Measurements from ENCODE around the gene LBR. TPM values are rescaled to one million over a fixed set of nuclear protein-coding genes. Genes with fewer than 3 reads are reported as not detected.
A peak's percentile ranks its signal among the peaks of the same experiment; 100 is the strongest.
"Not testable (repeated sequence)": the region's sequence is repeated elsewhere in the genome, so short reads cannot be mapped to it uniquely, and the experiment has no call there.

Gene LBR
- total RNA-seq, 1 experiment from 2014 or later: 86.0 TPM

GRCh38 chr1:225474986-225475820 lies 47.4 kb upstream of the LBR start (continued):
- TF ChIP-seq ZNF416 (CRISPR knock-in tag; IDR thresholded peaks at IDR 0.05) (0 out of 2 replicates have a peak, but pooled peaks have one; percentile 18), ZNF232 (CRISPR knock-in tag; IDR thresholded peaks at IDR 0.05) (peak; percentile 72; the same call in 1 of the 2 replicates), ZSCAN18 (CRISPR knock-in tag; IDR thresholded peaks at IDR 0.05) (no peak), STAT6 (CRISPR knock-in tag; conservative IDR thresholded peaks at IDR 0.05; ENCODE audit: low read depth) (no peak), RORB (CRISPR knock-in tag; IDR thresholded peaks at IDR 0.05) (no peak), NFE2L1 (CRISPR knock-in tag; IDR thresholded peaks at IDR 0.05) (no peak), NR3C1 (CRISPR knock-in tag; conservative IDR thresholded peaks at IDR 0.05; ENCODE audit: low read depth) (no peak), NR2C2 (CRISPR knock-in tag; IDR thresholded peaks at IDR 0.05) (no peak), MXD4 (CRISPR knock-in tag; IDR thresholded peaks at IDR 0.05; ENCODE audit: borderline replicate concordance) (no peak), JUN (CRISPR knock-in tag; IDR thresholded peaks at IDR 0.05) (no peak), GRHL2 (CRISPR knock-in tag; IDR thresholded peaks at IDR 0.05; ENCODE audit: insufficient replicate concordance, severe bottlenecking) (no peak), TEAD4 (CRISPR knock-in tag; IDR thresholded peaks at IDR 0.05) (no peak), SMAD3 (CRISPR knock-in tag; IDR thresholded peaks at IDR 0.05; ENCODE audit: borderline replicate concordance) (no peak), SOX15 (CRISPR knock-in tag; IDR thresholded peaks at IDR 0.05) (no peak), FOXK1 (CRISPR knock-in tag; IDR thresholded peaks at IDR 0.05) (peak; percentile 61)
- TF ChIP-seq, protein P1, sequence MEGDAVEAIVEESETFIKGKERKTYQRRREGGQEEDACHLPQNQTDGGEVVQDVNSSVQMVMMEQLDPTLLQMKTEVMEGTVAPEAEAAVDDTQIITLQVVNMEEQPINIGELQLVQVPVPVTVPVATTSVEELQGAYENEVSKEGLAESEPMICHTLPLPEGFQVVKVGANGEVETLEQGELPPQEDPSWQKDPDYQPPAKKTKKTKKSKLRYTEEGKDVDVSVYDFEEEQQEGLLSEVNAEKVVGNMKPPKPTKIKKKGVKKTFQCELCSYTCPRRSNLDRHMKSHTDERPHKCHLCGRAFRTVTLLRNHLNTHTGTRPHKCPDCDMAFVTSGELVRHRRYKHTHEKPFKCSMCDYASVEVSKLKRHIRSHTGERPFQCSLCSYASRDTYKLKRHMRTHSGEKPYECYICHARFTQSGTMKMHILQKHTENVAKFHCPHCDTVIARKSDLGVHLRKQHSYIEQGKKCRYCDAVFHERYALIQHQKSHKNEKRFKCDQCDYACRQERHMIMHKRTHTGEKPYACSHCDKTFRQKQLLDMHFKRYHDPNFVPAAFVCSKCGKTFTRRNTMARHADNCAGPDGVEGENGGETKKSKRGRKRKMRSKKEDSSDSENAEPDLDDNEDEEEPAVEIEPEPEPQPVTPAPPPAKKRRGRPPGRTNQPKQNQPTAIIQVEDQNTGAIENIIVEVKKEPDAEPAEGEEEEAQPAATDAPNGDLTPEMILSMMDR (IDR thresholded peaks at IDR 0.05): peak; percentile 100
- TF ChIP-seq, protein P2, sequence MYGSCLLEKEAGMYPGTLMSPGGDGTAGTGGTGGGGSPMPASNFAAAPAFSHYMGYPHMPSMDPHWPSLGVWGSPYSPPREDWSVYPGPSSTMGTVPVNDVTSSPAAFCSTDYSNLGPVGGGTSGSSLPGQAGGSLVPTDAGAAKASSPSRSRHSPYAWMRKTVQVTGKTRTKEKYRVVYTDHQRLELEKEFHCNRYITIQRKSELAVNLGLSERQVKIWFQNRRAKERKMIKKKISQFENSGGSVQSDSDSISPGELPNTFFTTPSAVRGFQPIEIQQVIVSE (CRISPR knock-in tag; IDR thresholded peaks at IDR 0.05; ENCODE audit: borderline replicate concordance): no peak
- TF ChIP-seq, protein P3, sequence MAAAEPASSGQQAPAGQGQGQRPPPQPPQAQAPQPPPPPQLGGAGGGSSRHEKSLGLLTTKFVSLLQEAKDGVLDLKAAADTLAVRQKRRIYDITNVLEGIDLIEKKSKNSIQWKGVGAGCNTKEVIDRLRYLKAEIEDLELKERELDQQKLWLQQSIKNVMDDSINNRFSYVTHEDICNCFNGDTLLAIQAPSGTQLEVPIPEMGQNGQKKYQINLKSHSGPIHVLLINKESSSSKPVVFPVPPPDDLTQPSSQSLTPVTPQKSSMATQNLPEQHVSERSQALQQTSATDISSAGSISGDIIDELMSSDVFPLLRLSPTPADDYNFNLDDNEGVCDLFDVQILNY (CRISPR knock-in tag; IDR thresholded peaks at IDR 0.05): 0 out of 2 replicates have a peak, but pooled peaks have one; percentile 40

GRCh38 chr1:225474439-225474985 lies 46.7 kb upstream of the LBR start:
- no peak overlapping the region for H3K4me3 Mint-ChIP-seq
- CTCF ChIA-PET: interaction anchor here (0.5 to 2.3 kb wide), 97 partner anchors 10 to 675 kb away, joined by 3 to 99 read pairs (median 5); partner anchors contain the start of genes ENAH, EPHX1, H3-3A and LBR
- no peaks in the 10 kb centered on the region for H3K36me3 Mint-ChIP-seq
- no peak overlapping the region for H3K27ac Mint-ChIP-seq
- H3K27me3 Mint-ChIP-seq (ENCODE audit: low read depth): peaks cover 6% of the 10 kb centered on the region
- H3K4me1 Mint-ChIP-seq: peaks cover 14% of the 10 kb centered on the region; the same call in 1 of the 2 replicates
- TF ChIP-seq ZNF423 (CRISPR knock-in tag; IDR thresholded peaks at IDR 0.05): no peak
- DNase-seq (ENCODE audit: low spot score) (no peak), ATAC-seq (no peak)
- POLR2A ChIA-PET: interaction anchor here (0.6 to 1.6 kb wide), 2 partner anchors 185 to 303 kb away, joined by 4 to 8 read pairs; partner anchors contain the start of gene SRP9
- no peaks in the 10 kb centered on the region for H3K9me3 Mint-ChIP-seq

DNA sequence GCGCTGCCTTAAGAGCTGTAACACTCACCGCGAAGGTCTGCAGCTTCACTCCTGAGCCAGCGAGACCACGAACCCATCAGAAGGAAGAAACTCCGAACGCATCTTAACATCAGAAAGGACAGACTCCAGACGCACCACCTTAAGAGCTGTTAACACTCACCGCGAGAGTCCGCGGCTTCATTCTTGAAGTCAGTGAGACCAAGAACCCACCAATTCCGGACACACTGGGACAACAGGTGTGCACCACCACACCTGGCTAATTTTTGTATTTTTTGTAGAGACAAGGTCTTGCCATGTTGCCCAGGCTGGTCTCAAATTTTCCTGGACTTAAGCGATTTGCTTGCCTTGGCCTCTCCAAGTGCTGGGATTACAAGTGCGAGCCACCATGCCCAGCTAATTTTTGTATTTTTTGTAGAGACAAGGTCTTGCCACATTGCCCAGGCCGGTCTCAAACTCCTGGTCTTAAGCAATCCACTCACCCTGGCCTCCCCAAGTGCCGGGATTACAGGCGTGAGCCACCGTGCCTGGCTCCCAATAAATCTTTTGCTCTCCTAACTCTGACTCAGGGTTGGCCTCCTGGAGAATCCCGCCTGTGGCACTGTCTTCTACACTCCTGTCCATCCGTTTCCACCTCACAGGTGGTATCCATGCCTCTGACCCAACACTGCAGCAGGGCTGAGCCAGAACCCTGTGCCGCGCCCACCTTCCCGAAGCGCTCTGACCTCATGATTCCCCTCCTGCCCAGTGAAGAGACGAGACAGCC lies 46.0 kb upstream of the LBR start:
- H3K4me3 Mint-ChIP-seq; H3K9me3 Mint-ChIP-seq; DNase-seq (ENCODE audit: low spot score); H3K27me3 Mint-ChIP-seq (ENCODE audit: low read depth); ATAC-seq; H3K36me3 Mint-ChIP-seq; H3K27ac Mint-ChIP-seq: not testable (repeated sequence)
- ChIA-PET CTCF (interaction anchor here (0.7 to 2.3 kb wide), 20 partner anchors 9 to 498 kb away, joined by 3 to 99 read pairs (median 8); partner anchors contain the start of genes ENAH and SRP9), POLR2A (interaction anchor here (1.6 kb wide), 1 partner anchor 304 kb away, joined by 8 read pairs; the partner anchor contains the start of gene SRP9)
- peaks cover 20% of the 10 kb centered on the region; the same call in 1 of the 2 replicates for H3K4me1 Mint-ChIP-seq

- CTCF ChIA-PET: interaction anchor here (0.7 to 1.2 kb wide), 3 partner anchors 155 to 372 kb away, joined by 3 read pairs; no protein-coding TSS in a partner anchor
These were observed 45.4 kb upstream of the LBR start for GRCh38 chr1:225473266-225473665.

More at GRCh38 chr1:225473266-225473665, 45.4 kb upstream of the LBR start:
- H3K36me3 Mint-ChIP-seq; H3K27me3 Mint-ChIP-seq (ENCODE audit: low read depth); POLR2A ChIA-PET; DNase-seq (ENCODE audit: low spot score); ATAC-seq; H3K27ac Mint-ChIP-seq; H3K9me3 Mint-ChIP-seq; H3K4me3 Mint-ChIP-seq: not testable (repeated sequence)
- H3K4me1 Mint-ChIP-seq: peaks cover 22% of the 10 kb centered on the region; the same call in 1 of the 2 replicates

Data from WTC11 (cell line).